Middle frontal gyrus (tissue), 1 donor: ENCODE data around the gene SYT1.

Source experiments
- DNase-seq: peaks from one replicate; pipeline ENCODE4 v3.0.0-alpha.2; 2015; ENCODE audit warnings: low spot score; ENCODE audit errors: extremely low spot score

SYT1 gene

GRCh38 chr12:79055926-79056674, 191.5 kb downstream of the SYT1 start:
- DNase-seq = no peak

GRCh38 chr12:79056775-79057174, 192.2 kb downstream of the SYT1 start:
- DNase-seq = no peak

GRCh38 chr12:79057540-79057939, 193.0 kb downstream of the SYT1 start:
- DNase-seq = no peak

GRCh38 chr12:79058342-79058741, 193.8 kb downstream of the SYT1 start:
- DNase-seq = no peak

GRCh38 chr12:79059557-79059956, 195.0 kb downstream of the SYT1 start:
- DNase-seq = no peak

- no peak for DNase-seq
Observed at GRCh38 chr12:79063258-79063657, 198.7 kb downstream of the SYT1 start.

- no peak for DNase-seq
Observed at GRCh38 chr12:79067977-79068376, 203.4 kb downstream of the SYT1 start.

- DNase-seq = no peak
Observed at GRCh38 chr12:79069009-79069408, 204.4 kb downstream of the SYT1 start.

GRCh38 chr12:79071498-79071897, 206.9 kb downstream of the SYT1 start:
- no peak for DNase-seq

GRCh38 chr12:79073506-79073905, 208.9 kb downstream of the SYT1 start:
- DNase-seq = no peak

- no peak for DNase-seq
Observed at GRCh38 chr12:79082595-79082994, 218.0 kb downstream of the SYT1 start.

GRCh38 chr12:79083181-79083580, 218.6 kb downstream of the SYT1 start:
- DNase-seq = no peak

GRCh38 chr12:79085106-79085682, 220.6 kb downstream of the SYT1 start:
- no peak for DNase-seq

- DNase-seq = no peak
Observed at GRCh38 chr12:79086541-79087296, 222.1 kb downstream of the SYT1 start.

- no peak for DNase-seq
Observed at GRCh38 chr12:79098530-79098929, 234.0 kb downstream of the SYT1 start.

GRCh38 chr12:79108962-79109361, 244.4 kb downstream of the SYT1 start:
- no peak for DNase-seq

GRCh38 chr12:79114896-79115295, 250.3 kb downstream of the SYT1 start:
- no peak for DNase-seq

GRCh38 chr12:79115743-79116142, 251.2 kb downstream of the SYT1 start:
- no peak for DNase-seq

GRCh38 chr12:79119796-79120195, 255.2 kb downstream of the SYT1 start:
- no peak for DNase-seq

- no peak for DNase-seq
Observed at GRCh38 chr12:79121486-79121885, 256.9 kb downstream of the SYT1 start.

- DNase-seq = no peak
Observed at GRCh38 chr12:79124385-79124784, 259.8 kb downstream of the SYT1 start.

GRCh38 chr12:79125358-79125757, 260.8 kb downstream of the SYT1 start:
- no peak for DNase-seq
